Femur (tissue), 1 donor: ENCODE data around the gene HOXA11.

ENCODE experiments used
- DNase-seq: peaks from one replicate; pipeline ENCODE4 v3.0.0-alpha.2; 2017

The HOXA11 gene

DNA sequence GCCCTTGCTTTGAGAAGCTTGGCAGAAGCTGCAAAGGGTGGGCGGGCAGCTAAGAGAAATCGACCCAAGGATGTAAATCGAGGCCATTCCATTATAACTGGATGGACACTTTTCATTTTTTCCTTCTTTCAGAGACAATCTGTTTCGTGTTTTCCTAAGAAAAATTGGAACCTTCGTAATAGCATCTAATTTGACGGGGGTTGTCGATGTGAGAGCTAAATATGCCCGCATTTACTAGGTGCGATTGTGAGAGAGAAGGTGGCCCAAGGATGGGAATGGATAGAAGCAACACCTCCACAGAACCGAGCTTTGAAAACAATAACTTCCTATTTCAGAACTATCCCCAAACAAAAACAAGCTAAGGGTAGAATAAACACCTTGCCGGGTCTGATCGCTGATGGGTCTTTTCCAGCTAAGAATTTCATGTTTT, 53.6 kb downstream of the HOXA11 start:
- DNase-seq: no peak
